Measurements from ENCODE around the gene CENPN. TPM values are rescaled to one million over a fixed set of nuclear protein-coding genes. Genes with fewer than 3 reads are reported as not detected.

Gene CENPN, protein sequence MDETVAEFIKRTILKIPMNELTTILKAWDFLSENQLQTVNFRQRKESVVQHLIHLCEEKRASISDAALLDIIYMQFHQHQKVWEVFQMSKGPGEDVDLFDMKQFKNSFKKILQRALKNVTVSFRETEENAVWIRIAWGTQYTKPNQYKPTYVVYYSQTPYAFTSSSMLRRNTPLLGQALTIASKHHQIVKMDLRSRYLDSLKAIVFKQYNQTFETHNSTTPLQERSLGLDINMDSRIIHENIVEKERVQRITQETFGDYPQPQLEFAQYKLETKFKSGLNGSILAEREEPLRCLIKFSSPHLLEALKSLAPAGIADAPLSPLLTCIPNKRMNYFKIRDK
- total RNA-seq (1 to 10 TPM; 4.4 to 5.3 TPM), polyA plus RNA-seq (1 to 10 TPM; 5.5 to 7.0 TPM)
- long read RNA-seq, donor 1, transcript CENPN-201 (7 exons, 1,398 nt), result major isoform, 5 of 8 reads
- long read RNA-seq, donor 1, partial matches to known transcripts, result 0 of 8 reads
- long read RNA-seq, donor 1, other reads (novel, unspliced or antisense), result 0 of 8 reads
- long read RNA-seq, donor 2, partial matches to known transcripts, result 0 of 2 reads
- long read RNA-seq, donor 2, other reads (novel, unspliced or antisense), result 0 of 2 reads

DNA sequence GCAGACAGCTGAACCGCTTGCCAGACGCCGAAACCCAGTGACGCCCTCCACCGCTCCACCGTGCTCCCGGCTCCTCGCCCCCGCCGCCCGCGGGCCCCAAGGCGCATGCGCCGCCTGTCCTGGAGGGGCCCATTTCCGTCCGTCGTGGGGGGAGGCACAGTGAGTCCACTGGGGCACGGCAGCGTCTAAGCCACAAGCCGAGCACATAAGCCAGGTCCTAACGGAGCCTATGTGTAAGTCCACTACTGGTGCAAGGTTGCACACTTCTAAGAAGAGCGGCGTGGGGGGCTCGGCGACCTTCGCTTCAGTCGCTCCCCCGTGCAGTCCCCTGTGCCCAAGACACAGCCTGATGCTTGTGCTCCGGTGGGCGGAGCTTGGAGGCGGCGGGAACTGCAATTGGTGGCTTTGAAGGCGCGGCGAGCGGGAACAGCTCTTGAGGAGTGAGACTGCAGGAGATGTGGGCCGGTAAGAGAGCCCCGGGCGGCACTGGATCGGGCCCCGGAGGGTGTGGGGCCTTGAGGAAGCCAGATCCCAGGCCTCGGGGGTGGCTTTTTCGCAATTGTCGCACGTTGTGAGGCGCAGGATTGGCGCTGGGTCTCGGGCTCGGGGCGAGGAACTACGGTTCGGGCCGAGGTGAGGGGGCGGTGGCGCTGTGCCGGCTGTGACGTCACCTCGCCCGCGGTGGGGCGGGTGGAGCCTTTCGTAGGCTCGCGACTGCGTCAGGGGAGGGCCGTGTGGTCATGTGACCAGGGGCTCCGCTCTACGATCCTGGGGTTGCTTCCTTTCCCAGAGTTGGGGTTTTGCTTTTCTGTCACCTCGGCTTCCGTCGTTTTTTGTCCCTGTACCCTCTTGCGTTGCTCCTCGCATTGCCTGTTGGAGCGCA lies at the start of gene CENPN, which contains the start of gene CMC2:
Gene CENPN (plus strand): TSS at position 402 of the 883 bp plus-strand sequence. CDS start 4,726 bp downstream, outside the sequence.
Gene CMC2 (minus strand): TSS at position 73 of the 883 bp plus-strand sequence. CDS start 9,491 bp downstream, outside the sequence.
- ATAC-seq (ENCODE audit: low FRiP score) (peak; percentile 99), DNase-seq (peak; percentile 99)
- no peaks in the 10 kb centered on the region for H3K36me3 ChIP-seq (ENCODE audit: control insufficient read depth in 1 of 2, insufficient read depth in 2 of 2, low read length in 1 of 2)
- peak within 1 kb of the TSS; percentile 68 to 81 for H3K27ac ChIP-seq (ENCODE audit: low read depth in 1 of 2, low read length in 2 of 2)
- peaks cover 0 to 3% of the 10 kb centered on the region in 2 donors for H3K4me1 ChIP-seq (ENCODE audit: control insufficient read depth in 1 of 2, insufficient read depth in 2 of 2, low read length in 2 of 2)
- intact Hi-C loops (cut with DNase I), result loop anchor here (1.0 to 10.0 kb wide), 5 partner anchors 28 to 89 kb away; partner anchors contain the start of genes ATMIN (in 1 of the 2), C16orf46 (in 1 of the 2) and GCSH (in 1 of the 2)
- no peaks in the 10 kb centered on the region for H3K9me3 ChIP-seq (ENCODE audit: control insufficient read depth, low read length)
- peak within 1 kb of the TSS; percentile 50 to 78 for H3K4me3 ChIP-seq (ENCODE audit: low read length in 2 of 2)
- 0 to 1% methylated on average over 64 to 75 of the region's 75 CpGs for WGBS, 2 donors
- H3K27me3 ChIP-seq (ENCODE audit: control insufficient read depth in 1 of 2, insufficient read depth in 2 of 2, low read length in 1 of 2), result no peaks in the 10 kb centered on the region

DNA sequence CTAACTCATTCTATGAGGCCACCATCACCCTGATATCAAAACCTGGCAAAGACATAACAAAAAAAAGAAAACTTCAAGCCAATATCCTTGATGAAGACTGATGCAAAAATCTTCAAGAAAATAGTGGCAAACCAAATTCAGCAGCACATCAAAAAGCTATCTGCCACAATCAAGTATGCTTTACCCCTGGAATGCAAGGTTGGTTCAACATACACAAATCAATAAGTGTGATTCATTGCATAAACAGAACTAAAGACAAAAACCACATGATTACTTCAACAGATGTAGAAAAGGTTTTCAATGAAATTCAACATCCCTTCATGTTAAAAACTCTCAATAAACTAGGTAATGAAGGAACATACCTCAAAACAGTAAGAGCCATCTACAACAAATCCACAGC lies 48.7 kb upstream of the CENPN start:
- peaks cover 1% of the 10 kb centered on the region for H3K9me3 ChIP-seq (ENCODE audit: control insufficient read depth, low read length)
- H3K36me3 ChIP-seq (ENCODE audit: control insufficient read depth in 1 of 2, insufficient read depth in 2 of 2, low read length in 1 of 2), result no peaks in the 10 kb centered on the region
- H3K27ac ChIP-seq (ENCODE audit: low read depth in 1 of 2, low read length in 2 of 2), result no peak overlapping the region
- DNase-seq (no peak), ATAC-seq (ENCODE audit: low FRiP score) (no peak)
- no peaks in the 10 kb centered on the region for H3K27me3 ChIP-seq (ENCODE audit: control insufficient read depth in 1 of 2, insufficient read depth in 2 of 2, low read length in 1 of 2)
- no peaks in the 10 kb centered on the region for H3K4me1 ChIP-seq (ENCODE audit: control insufficient read depth in 1 of 2, insufficient read depth in 2 of 2, low read length in 2 of 2)
- H3K4me3 ChIP-seq (ENCODE audit: low read length in 2 of 2), result no peak overlapping the region
- intact Hi-C loops (cut with DNase I), result no loop called here

DNA sequence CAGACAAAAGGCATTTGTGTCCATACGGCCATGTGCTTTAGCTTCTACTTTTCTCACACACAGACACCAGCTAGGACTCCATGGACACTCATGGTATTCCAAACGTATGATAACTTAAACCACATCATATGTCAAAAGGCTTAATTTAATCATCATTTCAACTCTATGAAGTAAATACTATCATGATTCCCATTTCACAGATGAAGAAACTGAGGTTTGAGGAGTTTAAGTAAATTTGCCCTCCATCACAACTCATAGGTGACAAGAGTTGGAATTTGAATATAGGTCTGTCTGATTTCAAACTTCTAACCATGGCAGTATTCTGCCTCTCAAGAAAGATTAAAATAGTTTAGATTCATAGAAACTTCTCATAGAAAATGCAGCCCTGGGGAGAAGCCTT lies 44.1 kb upstream of the CENPN start:
- 66 to 84% methylated on average over 2 of the region's 2 CpGs for WGBS, 2 donors
- H3K36me3 ChIP-seq (ENCODE audit: control insufficient read depth in 1 of 2, insufficient read depth in 2 of 2, low read length in 1 of 2), result no peaks in the 10 kb centered on the region
- peaks cover 1% of the 10 kb centered on the region for H3K9me3 ChIP-seq (ENCODE audit: control insufficient read depth, low read length)
- no peak for DNase-seq
- no peaks in the 10 kb centered on the region for H3K27me3 ChIP-seq (ENCODE audit: control insufficient read depth in 1 of 2, insufficient read depth in 2 of 2, low read length in 1 of 2)
- no peak overlapping the region for H3K4me3 ChIP-seq (ENCODE audit: low read length in 2 of 2)
- no peaks in the 10 kb centered on the region for H3K4me1 ChIP-seq (ENCODE audit: control insufficient read depth in 1 of 2, insufficient read depth in 2 of 2, low read length in 2 of 2)
- intact Hi-C loops (cut with DNase I), result no loop called here
- ATAC-seq (ENCODE audit: low FRiP score), result no peak
- no peak overlapping the region for H3K27ac ChIP-seq (ENCODE audit: low read depth in 1 of 2, low read length in 2 of 2)

DNA sequence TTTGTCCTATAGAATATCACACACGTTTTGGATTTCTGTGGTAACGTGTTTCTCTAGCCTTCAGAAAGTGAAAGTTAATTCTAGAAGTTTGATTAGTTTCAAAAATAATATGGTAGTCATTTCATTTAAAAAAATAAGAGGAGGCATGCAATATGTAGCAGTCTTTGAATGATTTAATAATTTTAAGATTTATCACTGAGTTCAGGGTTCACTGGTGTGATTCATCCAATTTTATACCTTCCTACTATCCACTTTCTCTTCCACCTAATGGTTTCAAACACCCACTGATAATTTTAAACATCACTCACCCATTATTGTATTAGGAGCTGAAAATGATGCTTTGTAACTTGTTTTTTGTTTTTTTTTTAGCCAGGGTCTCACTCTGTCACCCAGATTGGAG lies 42.7 kb upstream of the CENPN start:
- Histone ChIP-seq H3K9me3 (ENCODE audit: control insufficient read depth, low read length) (peaks cover 1% of the 10 kb centered on the region), H3K27ac (ENCODE audit: low read depth in 1 of 2, low read length in 2 of 2) (no peak overlapping the region), H3K36me3 (ENCODE audit: control insufficient read depth in 1 of 2, insufficient read depth in 2 of 2, low read length in 1 of 2) (no peaks in the 10 kb centered on the region), H3K27me3 (ENCODE audit: control insufficient read depth in 1 of 2, insufficient read depth in 2 of 2, low read length in 1 of 2) (no peaks in the 10 kb centered on the region), H3K4me1 (ENCODE audit: control insufficient read depth in 1 of 2, insufficient read depth in 2 of 2, low read length in 2 of 2) (no peaks in the 10 kb centered on the region), H3K4me3 (ENCODE audit: low read length in 2 of 2) (no peak overlapping the region)
- 48 to 59% methylated on average over 2 of the region's 2 CpGs for WGBS, 2 donors
- intact Hi-C loops (cut with DNase I), result no loop called here
- DNase-seq (no peak), ATAC-seq (ENCODE audit: low FRiP score) (no peak)

DNA sequence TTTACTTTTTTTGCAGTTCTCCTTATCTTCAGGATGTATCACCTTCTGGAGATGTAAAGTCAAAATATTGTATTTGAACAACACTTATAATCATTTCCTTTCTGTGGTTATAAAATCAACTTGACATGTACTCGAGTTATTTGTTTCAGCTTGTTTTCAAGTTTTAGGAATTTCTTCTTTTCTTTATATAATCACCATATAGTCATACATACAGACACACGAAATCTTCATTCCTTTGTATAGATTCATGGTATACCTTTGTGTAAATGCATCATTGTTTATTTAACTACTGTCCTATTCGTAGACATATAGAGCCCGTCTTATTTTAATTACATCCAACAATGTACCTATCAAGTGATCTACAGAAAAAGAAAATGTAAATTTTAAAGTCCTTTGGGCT lies 40.4 kb upstream of the CENPN start:
- 78 to 95% methylated on average over 4 of the region's 4 CpGs for WGBS, 2 donors
- Histone ChIP-seq H3K36me3 (ENCODE audit: control insufficient read depth in 1 of 2, insufficient read depth in 2 of 2, low read length in 1 of 2) (peaks cover 0 to 5% of the 10 kb centered on the region in 2 donors), H3K4me1 (ENCODE audit: control insufficient read depth in 1 of 2, insufficient read depth in 2 of 2, low read length in 2 of 2) (no peaks in the 10 kb centered on the region), H3K27me3 (ENCODE audit: control insufficient read depth in 1 of 2, insufficient read depth in 2 of 2, low read length in 1 of 2) (no peaks in the 10 kb centered on the region), H3K27ac (ENCODE audit: low read depth in 1 of 2, low read length in 2 of 2) (no peak overlapping the region), H3K9me3 (ENCODE audit: control insufficient read depth, low read length) (no peaks in the 10 kb centered on the region), H3K4me3 (ENCODE audit: low read length in 2 of 2) (no peak overlapping the region)
- intact Hi-C loops (cut with DNase I), result no loop called here
- DNase-seq, result no peak
- ATAC-seq (ENCODE audit: low FRiP score), result no peak

DNA sequence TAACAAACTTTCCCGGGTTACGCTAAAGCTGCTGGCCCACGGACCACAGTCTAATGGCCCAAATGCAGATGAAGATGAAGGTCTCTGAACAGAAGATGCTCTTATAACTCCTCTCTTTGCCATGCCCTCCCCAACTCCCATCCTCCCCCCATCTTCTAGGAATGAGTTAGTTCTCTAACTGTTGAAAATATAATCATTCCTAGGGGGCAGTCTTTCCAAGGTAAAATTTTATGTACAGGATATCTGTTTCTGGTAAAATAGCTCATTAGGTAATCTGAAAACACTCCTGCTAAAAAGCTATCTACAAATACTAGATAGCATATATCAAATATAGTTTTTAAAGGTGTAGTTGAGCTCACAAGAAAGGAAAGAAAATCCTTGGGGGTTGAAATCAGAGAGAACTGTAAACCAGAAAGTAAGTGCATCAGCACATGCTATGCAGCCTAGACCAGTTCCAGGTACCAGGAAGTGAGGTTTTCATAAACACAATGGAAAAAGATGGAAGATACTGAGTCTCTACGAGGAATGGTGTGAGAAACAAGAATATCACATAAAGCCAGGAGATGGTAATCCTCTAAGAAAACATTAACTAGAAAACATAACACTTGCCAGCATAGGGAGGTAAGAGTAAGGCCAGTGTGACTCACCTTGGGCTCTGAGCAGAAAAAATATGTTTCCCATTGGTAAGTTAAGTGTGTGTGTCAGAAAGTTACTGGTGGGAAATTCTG lies 38.5 kb upstream of the CENPN start:
- intact Hi-C loops (cut with DNase I), result no loop called here
- H3K9me3 ChIP-seq (ENCODE audit: control insufficient read depth, low read length), result no peaks in the 10 kb centered on the region
- H3K27me3 ChIP-seq (ENCODE audit: control insufficient read depth in 1 of 2, insufficient read depth in 2 of 2, low read length in 1 of 2), result no peaks in the 10 kb centered on the region
- no peak for DNase-seq
- H3K4me1 ChIP-seq (ENCODE audit: control insufficient read depth in 1 of 2, insufficient read depth in 2 of 2, low read length in 2 of 2), result no peaks in the 10 kb centered on the region
- H3K36me3 ChIP-seq (ENCODE audit: control insufficient read depth in 1 of 2, insufficient read depth in 2 of 2, low read length in 1 of 2), result peaks cover 0 to 5% of the 10 kb centered on the region in 2 donors
- H3K4me3 ChIP-seq (ENCODE audit: low read length in 2 of 2), result no peak overlapping the region
- ATAC-seq (ENCODE audit: low FRiP score), result no peak
- no peak overlapping the region for H3K27ac ChIP-seq (ENCODE audit: low read depth in 1 of 2, low read length in 2 of 2)
- WGBS, 2 donors, result 80 to 92% methylated on average over 4 of the region's 4 CpGs

DNA sequence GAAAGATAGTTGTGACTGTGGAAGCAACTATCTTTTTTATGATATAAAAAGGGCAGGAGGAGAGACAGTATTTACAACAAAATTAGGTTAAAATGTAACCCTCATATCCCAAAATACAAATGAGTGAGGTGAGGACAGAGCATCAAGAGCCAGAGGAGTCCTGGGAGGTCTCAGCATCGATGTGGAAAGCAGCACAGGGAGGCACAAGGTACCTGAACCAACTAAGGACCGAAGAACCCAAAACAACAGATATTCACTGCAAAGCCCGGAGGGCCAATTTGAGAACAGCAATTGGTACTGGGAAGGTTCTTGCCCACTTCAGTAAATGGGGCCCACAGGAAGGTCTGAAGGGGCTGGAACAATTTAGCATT lies 37.9 kb upstream of the CENPN start:
- H3K9me3 ChIP-seq (ENCODE audit: control insufficient read depth, low read length), result no peaks in the 10 kb centered on the region
- DNase-seq (no peak), ATAC-seq (ENCODE audit: low FRiP score) (no peak)
- H3K36me3 ChIP-seq (ENCODE audit: control insufficient read depth in 1 of 2, insufficient read depth in 2 of 2, low read length in 1 of 2), result peaks cover 0 to 5% of the 10 kb centered on the region in 2 donors
- WGBS, 2 donors, result 93 to 94% methylated on average over 3 of the region's 3 CpGs
- no peak overlapping the region for H3K4me3 ChIP-seq (ENCODE audit: low read length in 2 of 2)
- intact Hi-C loops (cut with DNase I), result no loop called here
- no peaks in the 10 kb centered on the region for H3K27me3 ChIP-seq (ENCODE audit: control insufficient read depth in 1 of 2, insufficient read depth in 2 of 2, low read length in 1 of 2)
- H3K4me1 ChIP-seq (ENCODE audit: control insufficient read depth in 1 of 2, insufficient read depth in 2 of 2, low read length in 2 of 2), result no peaks in the 10 kb centered on the region
- no peak overlapping the region for H3K27ac ChIP-seq (ENCODE audit: low read depth in 1 of 2, low read length in 2 of 2)

DNA sequence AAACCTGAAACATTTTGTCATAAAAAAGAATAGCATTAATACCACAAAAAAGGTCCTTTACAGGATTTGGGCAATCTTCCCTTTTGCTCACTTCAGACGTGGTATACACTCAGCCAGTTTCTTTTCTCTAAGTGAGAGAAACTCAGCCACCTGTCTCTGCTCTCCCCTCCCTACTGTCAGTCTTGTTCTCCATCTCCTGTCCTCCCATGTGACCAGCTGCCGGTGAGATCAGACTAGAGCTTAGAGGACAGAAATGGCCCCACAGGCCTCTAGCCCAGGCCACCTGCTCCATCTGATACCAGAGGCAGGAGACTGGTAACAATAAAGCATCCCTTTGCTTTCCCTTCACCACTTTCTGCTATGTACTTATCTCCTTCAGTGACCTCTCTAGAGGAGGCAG lies 35.2 kb upstream of the CENPN start:
- DNase-seq (no peak), ATAC-seq (ENCODE audit: low FRiP score) (no peak)
- Histone ChIP-seq H3K27ac (ENCODE audit: low read depth in 1 of 2, low read length in 2 of 2) (no peak overlapping the region), H3K27me3 (ENCODE audit: control insufficient read depth in 1 of 2, insufficient read depth in 2 of 2, low read length in 1 of 2) (no peaks in the 10 kb centered on the region), H3K4me3 (ENCODE audit: low read length in 2 of 2) (no peak overlapping the region), H3K9me3 (ENCODE audit: control insufficient read depth, low read length) (no peaks in the 10 kb centered on the region), H3K36me3 (ENCODE audit: control insufficient read depth in 1 of 2, insufficient read depth in 2 of 2, low read length in 1 of 2) (peaks cover 2 to 5% of the 10 kb centered on the region in 2 donors), H3K4me1 (ENCODE audit: control insufficient read depth in 1 of 2, insufficient read depth in 2 of 2, low read length in 2 of 2) (no peaks in the 10 kb centered on the region)
- intact Hi-C loops (cut with DNase I), result no loop called here
- 76 to 78% methylated on average over 2 of the region's 2 CpGs for WGBS, 2 donors
